ENCODE data around the gene ACR. TPM values are rescaled to one million over a fixed set of nuclear protein-coding genes. Genes with fewer than 3 reads are reported as not detected.

ACR gene
- total RNA-seq, 1 donor from 2014 or later: not detected

DNA sequence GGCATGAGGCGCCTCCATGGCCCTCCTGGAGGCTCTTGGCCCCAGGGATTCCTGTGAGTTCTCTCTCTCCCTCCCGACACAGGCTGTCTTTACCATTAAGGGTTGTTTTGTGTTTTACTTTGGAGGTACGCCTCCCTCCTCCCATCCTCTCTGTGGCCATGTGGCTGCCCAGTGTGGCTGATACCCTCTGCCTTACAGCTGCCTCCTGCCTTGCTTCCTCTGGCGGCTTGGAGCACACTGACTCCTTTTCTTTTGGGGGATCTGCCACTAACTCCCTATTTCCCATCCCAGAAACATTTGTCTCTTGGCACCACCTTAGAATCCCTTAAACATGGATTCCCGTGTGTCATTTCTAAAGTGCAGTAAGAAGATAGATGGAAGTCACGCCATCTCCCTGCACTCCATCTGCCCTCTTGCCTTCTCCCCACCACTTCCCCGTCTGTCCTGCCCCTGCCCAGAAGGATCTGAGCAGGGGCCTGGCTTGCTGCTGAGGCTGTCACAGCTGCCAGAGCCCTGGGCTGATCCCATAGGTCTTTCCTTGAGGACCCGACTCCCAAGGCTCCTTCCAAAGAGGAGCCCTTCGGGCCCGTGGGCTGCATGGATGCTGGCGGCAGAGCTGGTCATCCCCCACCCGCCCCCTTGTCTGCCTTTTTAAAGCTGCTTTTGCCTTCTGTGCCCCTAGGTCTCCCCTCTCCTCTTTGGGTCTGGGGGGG, 15.1 kb upstream of the ACR start:
- TF ChIP-seq, protein P1, sequence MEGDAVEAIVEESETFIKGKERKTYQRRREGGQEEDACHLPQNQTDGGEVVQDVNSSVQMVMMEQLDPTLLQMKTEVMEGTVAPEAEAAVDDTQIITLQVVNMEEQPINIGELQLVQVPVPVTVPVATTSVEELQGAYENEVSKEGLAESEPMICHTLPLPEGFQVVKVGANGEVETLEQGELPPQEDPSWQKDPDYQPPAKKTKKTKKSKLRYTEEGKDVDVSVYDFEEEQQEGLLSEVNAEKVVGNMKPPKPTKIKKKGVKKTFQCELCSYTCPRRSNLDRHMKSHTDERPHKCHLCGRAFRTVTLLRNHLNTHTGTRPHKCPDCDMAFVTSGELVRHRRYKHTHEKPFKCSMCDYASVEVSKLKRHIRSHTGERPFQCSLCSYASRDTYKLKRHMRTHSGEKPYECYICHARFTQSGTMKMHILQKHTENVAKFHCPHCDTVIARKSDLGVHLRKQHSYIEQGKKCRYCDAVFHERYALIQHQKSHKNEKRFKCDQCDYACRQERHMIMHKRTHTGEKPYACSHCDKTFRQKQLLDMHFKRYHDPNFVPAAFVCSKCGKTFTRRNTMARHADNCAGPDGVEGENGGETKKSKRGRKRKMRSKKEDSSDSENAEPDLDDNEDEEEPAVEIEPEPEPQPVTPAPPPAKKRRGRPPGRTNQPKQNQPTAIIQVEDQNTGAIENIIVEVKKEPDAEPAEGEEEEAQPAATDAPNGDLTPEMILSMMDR (IDR thresholded peaks at IDR 0.05; ENCODE audit: unreplicated experiment): no peak
- no peaks in the 10 kb centered on the region for H3K4me1 Mint-ChIP-seq (ENCODE audit: low read depth)
- H3K9me3 Mint-ChIP-seq (ENCODE audit: low read depth): no peaks in the 10 kb centered on the region
- H3K36me3 Mint-ChIP-seq (ENCODE audit: insufficient read depth): peaks cover 9% of the 10 kb centered on the region
- H3K27me3 Mint-ChIP-seq: peaks cover 30% of the 10 kb centered on the region
- DNase-seq (ENCODE audit: low spot score, unreplicated experiment): no peak
- H3K27ac Mint-ChIP-seq: no peak overlapping the region
- H3K4me3 Mint-ChIP-seq (ENCODE audit: low read depth): no peak overlapping the region

DNA sequence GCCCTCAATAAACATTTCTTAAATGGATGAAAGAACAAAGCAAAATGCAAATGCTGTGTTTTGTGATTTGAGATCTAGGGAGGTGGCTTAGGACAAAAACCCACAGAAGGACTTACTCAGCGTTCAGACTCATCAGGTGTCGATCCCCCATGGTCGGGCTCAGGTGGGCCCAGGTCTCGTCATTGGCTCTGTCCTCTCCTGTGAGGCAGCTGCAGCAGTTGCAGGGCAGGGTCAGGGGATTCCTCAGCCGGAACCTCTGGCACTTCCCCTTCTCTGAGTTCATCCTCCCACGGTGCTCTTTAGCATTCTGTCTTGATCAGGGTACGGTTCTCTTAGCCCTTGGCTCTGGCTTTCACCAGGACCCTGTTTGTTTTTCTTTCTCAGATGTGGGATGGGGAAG, 14.0 kb upstream of the ACR start:
- TF ChIP-seq, protein P1 (IDR thresholded peaks at IDR 0.05; ENCODE audit: unreplicated experiment): no peak
- Mint-ChIP-seq H3K9me3 (ENCODE audit: low read depth) (no peaks in the 10 kb centered on the region), H3K4me3 (ENCODE audit: low read depth) (no peak overlapping the region), H3K4me1 (ENCODE audit: low read depth) (no peaks in the 10 kb centered on the region), H3K27me3 (peaks cover 19% of the 10 kb centered on the region), H3K27ac (no peak overlapping the region), H3K36me3 (ENCODE audit: insufficient read depth) (peaks cover 9% of the 10 kb centered on the region)
- no peak for DNase-seq (ENCODE audit: low spot score, unreplicated experiment)

DNA sequence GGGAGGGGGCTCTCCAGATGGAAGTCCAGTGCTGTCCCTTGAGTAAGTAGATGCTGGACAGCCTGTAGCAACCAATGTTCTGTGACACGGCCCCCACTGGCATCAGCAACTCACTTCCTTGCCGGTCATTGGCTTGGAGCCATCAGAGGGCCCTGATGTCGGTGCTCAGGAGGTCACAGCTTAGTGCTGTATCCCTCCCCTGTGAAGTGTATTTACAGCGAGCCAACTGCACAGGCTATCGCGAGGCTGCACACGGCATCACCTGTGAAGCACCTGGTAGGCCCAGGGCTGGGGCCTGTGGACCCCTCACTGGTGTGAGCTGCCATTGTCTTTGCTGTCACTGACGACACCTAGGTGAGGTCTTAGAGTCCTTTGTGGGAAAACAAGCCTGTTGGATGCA, 13.4 kb upstream of the ACR start:
- TF ChIP-seq, protein P1 (IDR thresholded peaks at IDR 0.05; ENCODE audit: unreplicated experiment): no peak
- H3K4me1 Mint-ChIP-seq (ENCODE audit: low read depth): no peaks in the 10 kb centered on the region
- H3K9me3 Mint-ChIP-seq (ENCODE audit: low read depth): no peaks in the 10 kb centered on the region
- H3K4me3 Mint-ChIP-seq (ENCODE audit: low read depth): no peak overlapping the region
- H3K27ac Mint-ChIP-seq: no peak overlapping the region
- peaks cover 9% of the 10 kb centered on the region for H3K36me3 Mint-ChIP-seq (ENCODE audit: insufficient read depth)
- DNase-seq (ENCODE audit: low spot score, unreplicated experiment): no peak
- H3K27me3 Mint-ChIP-seq: peaks cover 13% of the 10 kb centered on the region

DNA sequence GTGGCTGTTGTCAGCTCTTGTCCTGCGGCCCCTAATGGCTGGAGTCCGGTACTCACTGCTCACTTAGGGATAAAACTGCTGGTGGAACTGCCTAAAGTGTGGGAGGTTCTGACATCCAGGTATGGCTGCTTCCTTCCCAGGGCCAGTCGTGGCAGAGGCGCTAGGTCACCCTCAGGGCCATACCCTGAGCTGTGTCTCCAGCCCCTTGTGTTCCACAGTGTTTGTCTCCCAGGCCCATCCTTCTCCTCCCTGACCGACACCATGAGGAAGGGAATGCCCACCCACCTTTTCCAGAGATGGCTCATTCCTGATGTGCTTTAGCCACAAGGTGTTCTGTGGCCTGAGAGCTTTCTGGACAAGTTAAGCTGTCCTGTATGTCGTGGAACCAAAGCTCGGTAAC, 12.4 kb upstream of the ACR start:
- Mint-ChIP-seq H3K9me3 (ENCODE audit: low read depth) (no peaks in the 10 kb centered on the region), H3K4me1 (ENCODE audit: low read depth) (no peaks in the 10 kb centered on the region), H3K27ac (no peak overlapping the region), H3K4me3 (ENCODE audit: low read depth) (no peak overlapping the region), H3K36me3 (ENCODE audit: insufficient read depth) (peaks cover 9% of the 10 kb centered on the region), H3K27me3 (peaks cover 11% of the 10 kb centered on the region)
- TF ChIP-seq, protein P1 (IDR thresholded peaks at IDR 0.05; ENCODE audit: unreplicated experiment): no peak
- DNase-seq (ENCODE audit: low spot score, unreplicated experiment): no peak

DNA sequence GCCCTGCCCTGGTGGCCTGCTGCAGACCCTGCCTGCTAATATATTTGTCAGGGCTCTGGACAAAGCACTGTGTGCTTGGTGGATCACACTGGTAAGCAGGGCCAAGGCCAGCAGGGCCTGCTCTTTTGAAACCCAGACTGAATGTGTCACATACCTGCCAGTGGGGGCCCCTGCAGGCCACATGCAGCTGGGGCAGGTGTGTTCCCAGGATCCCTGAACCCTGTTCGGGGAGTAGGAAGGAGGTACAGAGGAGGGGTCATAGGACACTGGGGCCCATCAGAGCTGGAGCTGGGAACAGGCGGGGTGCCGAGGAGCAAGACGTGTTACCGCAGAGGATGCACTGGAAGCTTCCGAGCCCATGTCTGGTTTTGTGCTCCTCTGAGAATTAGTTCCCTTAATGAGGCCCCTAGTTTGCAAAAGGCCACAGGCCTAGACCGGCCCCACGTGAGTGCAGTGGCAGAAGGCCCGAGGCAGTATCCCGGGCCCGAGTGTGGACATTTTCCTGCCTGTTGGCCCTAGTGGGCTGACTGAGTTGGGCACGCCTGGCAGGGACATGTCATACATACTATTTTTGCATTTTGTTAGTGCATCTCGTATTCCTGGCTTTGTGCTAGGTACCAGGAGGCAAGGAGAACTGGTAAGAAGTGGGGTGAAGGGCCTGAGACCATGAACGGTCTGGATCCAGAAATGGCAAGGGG, 11.2 kb upstream of the ACR start:
- Mint-ChIP-seq H3K4me3 (ENCODE audit: low read depth) (no peak overlapping the region), H3K27ac (no peak overlapping the region), H3K9me3 (ENCODE audit: low read depth) (no peaks in the 10 kb centered on the region), H3K4me1 (ENCODE audit: low read depth) (no peaks in the 10 kb centered on the region), H3K27me3 (peaks cover 11% of the 10 kb centered on the region), H3K36me3 (ENCODE audit: insufficient read depth) (peaks cover 9% of the 10 kb centered on the region)
- no peak for DNase-seq (ENCODE audit: low spot score, unreplicated experiment)
- TF ChIP-seq, protein P1 (IDR thresholded peaks at IDR 0.05; ENCODE audit: unreplicated experiment): no peak
